GM23338 (cell line): ENCODE results near the gene GAPVD1. TPM values are rescaled to one million over a fixed set of nuclear protein-coding genes. Genes with fewer than 3 reads are reported as not detected.
"Not testable (repeated sequence)": the region's sequence is repeated elsewhere in the genome, so short reads cannot be mapped to it uniquely, and the experiment has no call there.

Source experiments
- ATAC-seq: fragments of 200-7000 bp; cut with Tn5 transposase; 3 replicates; pipeline ENCODE4 v1.9.1; 2020
- DNase-seq: peaks from one replicate; pipeline ENCODE4 v3.0.0-alpha.2; 2015; ENCODE audit warnings: low spot score
- H2AFZ ChIP-seq: fragments of 200-600 bp; sonication (generic); 2 replicates; pipeline ENCODE4 v1.8.0; 2016; ENCODE audit warnings: antibody characterized with exemption, mild to moderate bottlenecking, moderate library complexity
- H3F3A ChIP-seq: fragments of 200-600 bp; sonication (generic); replicated peaks from 2 replicates; pipeline ENCODE4 v1.8.0; 2017; ENCODE audit warnings: antibody characterized with exemption, mixed run types, low read depth
- H3K27ac ChIP-seq: fragments of 200-600 bp; sonication (generic); 2 replicates; pipeline ENCODE4 v1.6.1; 2016; ENCODE audit warnings: low read depth
- H3K27me3 ChIP-seq: fragments of 200-600 bp; sonication (generic); 2 replicates; pipeline ENCODE4 v1.8.0; 2016; ENCODE audit warnings: mild to moderate bottlenecking, mixed run types, moderate library complexity; ENCODE audit not compliant: insufficient read depth
- H3K36me3 ChIP-seq: fragments of 200-600 bp; sonication (generic); 2 replicates; pipeline ENCODE4 v1.8.0; 2016; ENCODE audit warnings: mild to moderate bottlenecking; ENCODE audit not compliant: insufficient read depth
- H3K4me1 ChIP-seq: fragments of 200-600 bp; sonication (generic); 2 replicates; pipeline ENCODE4 v1.8.0; 2016; ENCODE audit warnings: mild to moderate bottlenecking, moderate library complexity; ENCODE audit not compliant: insufficient read depth
- H3K4me2 ChIP-seq: fragments of 200-600 bp; sonication (generic); 2 replicates; pipeline ENCODE4 v1.7.1; 2017; ENCODE audit warnings: mixed run types
- H3K4me3 ChIP-seq: fragments of 200-600 bp; sonication (generic); 2 replicates; pipeline ENCODE4 v1.6.1; 2016; ENCODE audit warnings: mixed run types
- H3K79me2 ChIP-seq: fragments of 200-600 bp; sonication (generic); replicated peaks from 2 replicates; pipeline ENCODE4 v1.8.0; 2017; ENCODE audit warnings: mild to moderate bottlenecking; ENCODE audit not compliant: insufficient read depth
- H3K9me2 ChIP-seq: fragments of 200-600 bp; sonication (generic); 2 replicates; pipeline ENCODE4 v1.8.0; 2017; ENCODE audit not compliant: insufficient read depth
- H4K20me1 ChIP-seq: fragments of 200-600 bp; sonication (generic); replicated peaks from 2 replicates; pipeline ENCODE4 v1.8.0; 2017; ENCODE audit warnings: mild to moderate bottlenecking; ENCODE audit not compliant: insufficient read depth
- H3K27ac Mint-ChIP-seq: 2 replicates; pipeline ENCODE4 v1.8.0; 2020; ENCODE audit warnings: inconsistent platforms, mild to moderate bottlenecking, moderate library complexity, mixed read lengths
- H3K27me3 Mint-ChIP-seq: 3 replicates; pipeline ENCODE4 v1.8.0; 2022; ENCODE audit warnings: low read depth, mild to moderate bottlenecking, moderate library complexity, mixed read lengths, inconsistent platforms; ENCODE audit not compliant: insufficient read depth, poor library complexity
- H3K36me3 Mint-ChIP-seq: 3 replicates; pipeline ENCODE4 v1.8.0; 2021; ENCODE audit warnings: low read depth, mild to moderate bottlenecking, inconsistent platforms, moderate library complexity, mixed read lengths
- H3K4me1 Mint-ChIP-seq: 3 replicates; pipeline ENCODE4 v1.8.0; 2020; ENCODE audit warnings: mild to moderate bottlenecking, inconsistent platforms, mixed read lengths
- H3K4me3 Mint-ChIP-seq: 3 replicates; pipeline ENCODE4 v1.8.0; 2021; ENCODE audit warnings: moderate library complexity, mild to moderate bottlenecking, inconsistent platforms, mixed read lengths
- H3K9me3 Mint-ChIP-seq: 3 replicates; pipeline ENCODE4 v1.8.0; 2020; ENCODE audit warnings: moderate library complexity, mild to moderate bottlenecking, inconsistent platforms, mixed read lengths
- CREB1 ChIP-seq: fragments of 250-450 bp; sonication (Bioruptor Pico); IDR thresholded peaks from 2 replicates; pipeline ENCODE4 v1.5.0; 2020; ENCODE audit warnings: low read depth, mild to moderate bottlenecking, moderate library complexity
- EZH2 ChIP-seq: fragments of 200-600 bp; sonication (generic); IDR thresholded peaks from one replicate; pipeline ENCODE4 v1.8.0; 2017; ENCODE audit warnings: antibody characterized with exemption, mild to moderate bottlenecking, low read depth; ENCODE audit not compliant: unreplicated experiment
- EZH2phosphoT487 ChIP-seq: fragments of 200-600 bp; sonication (generic); IDR thresholded peaks from one replicate; pipeline ENCODE4 v1.8.1; 2018; ENCODE audit warnings: antibody characterized with exemption; ENCODE audit not compliant: unreplicated experiment
- JUNB ChIP-seq: IDR thresholded peaks from one replicate; pipeline ENCODE4 v1.6.1; 2016; ENCODE audit warnings: antibody characterized with exemption; ENCODE audit not compliant: unreplicated experiment
- STAT1 ChIP-seq: IDR thresholded peaks from one replicate; pipeline ENCODE4 v1.6.1; 2016; ENCODE audit warnings: antibody characterized with exemption; ENCODE audit not compliant: unreplicated experiment
- ZNF114 ChIP-seq: fragments of 250-450 bp; sonication (Bioruptor Pico); IDR thresholded peaks from 2 replicates; pipeline ENCODE4 v1.5.0; 2020; ENCODE audit warnings: mild to moderate bottlenecking, moderate library complexity
- polyA plus RNA-seq: library from polyadenylated mRNA; unstranded; fragments of >200 nt; fragmentation: Nextera tagmentation; extraction: Ambion mirVana; gene quantifications from 2 replicates; pipeline ENCODE4 v1.2.1, GENCODE V29; 2016
- total RNA-seq: library from RNA; depleted of rRNA; stranded (reverse); fragments of >200 nt; shearing (Covaris generic); gene quantifications from 2 replicates; pipeline ENCODE4 v1.2.3, GENCODE V29; 2014
- TF ChIP-seq, protein P1 (sequence below): IDR thresholded peaks from one replicate; pipeline ENCODE4 v1.6.1; 2018; ENCODE audit warnings: antibody characterized with exemption; ENCODE audit not compliant: unreplicated experiment
- TF ChIP-seq, protein P2 (sequence below), 2 experiments: fragments of 200-600 bp in 1 of 2; sonication (generic) in 1 of 2; conservative IDR thresholded peaks; 2 replicates each; pipeline versions ENCODE4 v1.5.1 to v1.6.1; 2016 to 2017; ENCODE audit warnings: antibody characterized with exemption in 2 of 2, low read depth in 2 of 2, mild to moderate bottlenecking in 2 of 2, moderate library complexity in 1 of 2
- TF ChIP-seq, protein P3 (sequence below): IDR thresholded peaks from 2 replicates; pipeline ENCODE4 v1.6.1; 2016; ENCODE audit warnings: antibody characterized with exemption

The GAPVD1 gene
- total and polyA plus RNA-seq, 2 experiments from 2014 or later, result 19.2 to 34.6 TPM

DNA sequence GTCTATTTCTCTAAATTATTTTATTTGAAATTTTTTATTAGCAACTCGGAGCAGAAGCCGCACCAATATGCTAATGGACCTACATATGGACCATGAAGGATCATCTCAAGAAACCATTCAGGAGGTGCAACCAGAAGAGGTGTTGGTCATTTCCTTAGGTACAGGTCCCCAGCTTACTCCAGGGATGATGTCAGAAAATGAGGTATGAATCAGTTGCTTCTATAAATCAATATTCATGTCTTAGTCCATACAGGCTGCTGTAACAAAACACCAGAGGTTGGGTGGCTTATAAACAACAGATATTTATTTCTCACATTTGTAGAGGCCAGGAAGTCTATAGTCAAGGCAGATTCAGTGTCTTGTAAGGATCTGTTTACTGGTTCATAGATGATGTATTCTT lies 50.8 kb downstream of the GAPVD1 start:
- no peaks in the 10 kb centered on the region for H3K9me3 Mint-ChIP-seq
- Histone ChIP-seq H3K27me3 (no peaks in the 10 kb centered on the region), H4K20me1 (no peaks in the 10 kb centered on the region; the same call in 1 of the 2 replicates), H2AFZ (no peak overlapping the region), H3K36me3 (peaks cover 22% of the 10 kb centered on the region), H3K4me2 (no peak overlapping the region), H3K4me3 (no peak overlapping the region), H3K9me2 (no peaks in the 10 kb centered on the region), H3F3A (no peaks in the 10 kb centered on the region; the same call in 1 of the 2 replicates), H3K27ac (no peak overlapping the region), H3K79me2 (no peaks in the 10 kb centered on the region), H3K4me1 (no peaks in the 10 kb centered on the region)
- DNase-seq (no peak), ATAC-seq (no peak)
- H3K4me1 Mint-ChIP-seq, result no peaks in the 10 kb centered on the region
- no peak overlapping the region for H3K4me3 Mint-ChIP-seq
- no peak overlapping the region for H3K27ac Mint-ChIP-seq
- TF ChIP-seq CREB1 (CRISPR knock-in tag), result no peak
- no peak for TF ChIP-seq JUNB
- no peak for TF ChIP-seq EZH2
- TF ChIP-seq, protein P1, sequence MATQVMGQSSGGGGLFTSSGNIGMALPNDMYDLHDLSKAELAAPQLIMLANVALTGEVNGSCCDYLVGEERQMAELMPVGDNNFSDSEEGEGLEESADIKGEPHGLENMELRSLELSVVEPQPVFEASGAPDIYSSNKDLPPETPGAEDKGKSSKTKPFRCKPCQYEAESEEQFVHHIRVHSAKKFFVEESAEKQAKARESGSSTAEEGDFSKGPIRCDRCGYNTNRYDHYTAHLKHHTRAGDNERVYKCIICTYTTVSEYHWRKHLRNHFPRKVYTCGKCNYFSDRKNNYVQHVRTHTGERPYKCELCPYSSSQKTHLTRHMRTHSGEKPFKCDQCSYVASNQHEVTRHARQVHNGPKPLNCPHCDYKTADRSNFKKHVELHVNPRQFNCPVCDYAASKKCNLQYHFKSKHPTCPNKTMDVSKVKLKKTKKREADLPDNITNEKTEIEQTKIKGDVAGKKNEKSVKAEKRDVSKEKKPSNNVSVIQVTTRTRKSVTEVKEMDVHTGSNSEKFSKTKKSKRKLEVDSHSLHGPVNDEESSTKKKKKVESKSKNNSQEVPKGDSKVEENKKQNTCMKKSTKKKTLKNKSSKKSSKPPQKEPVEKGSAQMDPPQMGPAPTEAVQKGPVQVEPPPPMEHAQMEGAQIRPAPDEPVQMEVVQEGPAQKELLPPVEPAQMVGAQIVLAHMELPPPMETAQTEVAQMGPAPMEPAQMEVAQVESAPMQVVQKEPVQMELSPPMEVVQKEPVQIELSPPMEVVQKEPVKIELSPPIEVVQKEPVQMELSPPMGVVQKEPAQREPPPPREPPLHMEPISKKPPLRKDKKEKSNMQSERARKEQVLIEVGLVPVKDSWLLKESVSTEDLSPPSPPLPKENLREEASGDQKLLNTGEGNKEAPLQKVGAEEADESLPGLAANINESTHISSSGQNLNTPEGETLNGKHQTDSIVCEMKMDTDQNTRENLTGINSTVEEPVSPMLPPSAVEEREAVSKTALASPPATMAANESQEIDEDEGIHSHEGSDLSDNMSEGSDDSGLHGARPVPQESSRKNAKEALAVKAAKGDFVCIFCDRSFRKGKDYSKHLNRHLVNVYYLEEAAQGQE, result no peak
- TF ChIP-seq, protein P2, sequence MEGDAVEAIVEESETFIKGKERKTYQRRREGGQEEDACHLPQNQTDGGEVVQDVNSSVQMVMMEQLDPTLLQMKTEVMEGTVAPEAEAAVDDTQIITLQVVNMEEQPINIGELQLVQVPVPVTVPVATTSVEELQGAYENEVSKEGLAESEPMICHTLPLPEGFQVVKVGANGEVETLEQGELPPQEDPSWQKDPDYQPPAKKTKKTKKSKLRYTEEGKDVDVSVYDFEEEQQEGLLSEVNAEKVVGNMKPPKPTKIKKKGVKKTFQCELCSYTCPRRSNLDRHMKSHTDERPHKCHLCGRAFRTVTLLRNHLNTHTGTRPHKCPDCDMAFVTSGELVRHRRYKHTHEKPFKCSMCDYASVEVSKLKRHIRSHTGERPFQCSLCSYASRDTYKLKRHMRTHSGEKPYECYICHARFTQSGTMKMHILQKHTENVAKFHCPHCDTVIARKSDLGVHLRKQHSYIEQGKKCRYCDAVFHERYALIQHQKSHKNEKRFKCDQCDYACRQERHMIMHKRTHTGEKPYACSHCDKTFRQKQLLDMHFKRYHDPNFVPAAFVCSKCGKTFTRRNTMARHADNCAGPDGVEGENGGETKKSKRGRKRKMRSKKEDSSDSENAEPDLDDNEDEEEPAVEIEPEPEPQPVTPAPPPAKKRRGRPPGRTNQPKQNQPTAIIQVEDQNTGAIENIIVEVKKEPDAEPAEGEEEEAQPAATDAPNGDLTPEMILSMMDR (conservative IDR thresholded peaks at IDR 0.05; ENCODE audit: low read depth in 2 of 2), result no peak
- TF ChIP-seq, protein P3, sequence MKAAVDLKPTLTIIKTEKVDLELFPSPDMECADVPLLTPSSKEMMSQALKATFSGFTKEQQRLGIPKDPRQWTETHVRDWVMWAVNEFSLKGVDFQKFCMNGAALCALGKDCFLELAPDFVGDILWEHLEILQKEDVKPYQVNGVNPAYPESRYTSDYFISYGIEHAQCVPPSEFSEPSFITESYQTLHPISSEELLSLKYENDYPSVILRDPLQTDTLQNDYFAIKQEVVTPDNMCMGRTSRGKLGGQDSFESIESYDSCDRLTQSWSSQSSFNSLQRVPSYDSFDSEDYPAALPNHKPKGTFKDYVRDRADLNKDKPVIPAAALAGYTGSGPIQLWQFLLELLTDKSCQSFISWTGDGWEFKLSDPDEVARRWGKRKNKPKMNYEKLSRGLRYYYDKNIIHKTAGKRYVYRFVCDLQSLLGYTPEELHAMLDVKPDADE, result no peak
- no peak for TF ChIP-seq ZNF114 (CRISPR knock-in tag)
- TF ChIP-seq STAT1, result no peak
- no peak for TF ChIP-seq EZH2phosphoT487
- no peaks in the 10 kb centered on the region for H3K27me3 Mint-ChIP-seq
- H3K36me3 Mint-ChIP-seq, result peaks cover 52% of the 10 kb centered on the region

DNA sequence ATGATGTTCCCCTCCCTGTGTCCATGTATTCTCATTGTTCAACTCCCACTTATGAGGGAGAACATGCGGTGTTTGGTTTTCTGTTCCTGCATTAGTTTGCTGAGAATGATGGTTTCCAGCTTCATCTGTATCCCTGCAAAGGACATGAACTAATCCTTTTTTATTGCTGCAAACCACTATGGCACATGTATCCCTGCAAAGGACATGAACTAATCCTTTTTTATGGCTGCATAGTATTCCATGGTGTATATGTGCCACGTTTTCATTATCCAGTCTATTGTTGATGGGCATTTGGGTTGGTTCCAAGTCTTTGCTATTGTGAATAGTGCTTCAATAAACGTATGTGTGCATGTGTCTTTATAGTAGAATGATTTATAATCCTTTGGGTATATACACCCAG lies 54.7 kb downstream of the GAPVD1 start:
- H3K4me2 ChIP-seq, H3K9me2 ChIP-seq, H3K4me1 ChIP-seq, H3K4me3 Mint-ChIP-seq, H3F3A ChIP-seq, H3K9me3 Mint-ChIP-seq, ATAC-seq, H3K27ac ChIP-seq, H4K20me1 ChIP-seq, H3K27me3 Mint-ChIP-seq, H3K27me3 ChIP-seq, DNase-seq, H2AFZ ChIP-seq, H3K27ac Mint-ChIP-seq, H3K4me1 Mint-ChIP-seq, H3K79me2 ChIP-seq, H3K4me3 ChIP-seq: not testable (repeated sequence)
- H3K36me3 Mint-ChIP-seq, result peaks cover 52% of the 10 kb centered on the region
- H3K36me3 ChIP-seq, result peaks cover 22% of the 10 kb centered on the region
